Parathyroid adenoma (tissue), 2 donors: ENCODE measurements around the gene APOB.

Experiments used
- H2AFZ ChIP-seq: fragments of 300-600 bp; sonication (generic); one replicate; pipeline ENCODE4 v1.7.0; 2017; ENCODE audit warnings: antibody characterized with exemption, mild to moderate bottlenecking
- H3K27ac ChIP-seq: fragments of 300-600 bp; sonication (generic); one replicate; pipeline ENCODE4 v1.7.0; 2017
- H3K27me3 ChIP-seq: fragments of 300-600 bp; sonication (generic); one replicate; pipeline ENCODE4 v1.7.0; 2017; ENCODE audit warnings: low read length; ENCODE audit not compliant: control insufficient read depth, insufficient read depth
- H3K36me3 ChIP-seq: fragments of 300-600 bp; sonication (generic); one replicate; pipeline ENCODE4 v1.7.0; 2017; ENCODE audit warnings: low read length; ENCODE audit not compliant: control insufficient read depth, insufficient read depth
- H3K4me1 ChIP-seq: fragments of 300-600 bp; sonication (generic); one replicate; pipeline ENCODE4 v1.7.0; 2017; ENCODE audit warnings: control low read depth
- H3K4me2 ChIP-seq: fragments of 300-600 bp; sonication (generic); one replicate; pipeline ENCODE4 v1.7.0; 2017; ENCODE audit warnings: low read length
- H3K4me3 ChIP-seq: fragments of 300-600 bp; sonication (generic); one replicate; pipeline ENCODE4 v1.7.0; 2017; ENCODE audit warnings: low read depth, low read length
- H3K79me2 ChIP-seq: fragments of 300-600 bp; sonication (generic); one replicate; pipeline ENCODE4 v1.7.0; 2017; ENCODE audit warnings: control low read depth
- H3K9ac ChIP-seq: fragments of 300-600 bp; sonication (generic); one replicate; pipeline ENCODE4 v1.7.0; 2017; ENCODE audit warnings: mild to moderate bottlenecking
- H3K9me3 ChIP-seq: fragments of 300-600 bp; sonication (generic); one replicate; pipeline ENCODE4 v1.7.0; 2017; ENCODE audit warnings: low read length; ENCODE audit not compliant: control insufficient read depth
- CTCF ChIP-seq: fragments of 300-600 bp; sonication (generic); IDR thresholded peaks from one replicate; pipeline ENCODE4 v1.7.0; 2017; ENCODE audit warnings: antibody characterized with exemption, mild to moderate bottlenecking
- donor health status: primary hyperparathyroidism.

The APOB gene

GRCh38 chr2:21011453-21011852 lies 32.4 kb downstream of the APOB start:
- H3K9me3 ChIP-seq, result no peaks in the 10 kb centered on the region
- no peaks in the 10 kb centered on the region for H3K4me1 ChIP-seq
- no peaks in the 10 kb centered on the region for H3K27me3 ChIP-seq
- TF ChIP-seq CTCF, result no peak
- H3K27ac ChIP-seq, result no peak overlapping the region
- no peaks in the 10 kb centered on the region for H3K36me3 ChIP-seq
- no peak overlapping the region for H3K4me2 ChIP-seq
- no peaks in the 10 kb centered on the region for H3K79me2 ChIP-seq
- H3K9ac ChIP-seq, result no peak overlapping the region
- no peak overlapping the region for H2AFZ ChIP-seq
- H3K4me3 ChIP-seq, result no peak overlapping the region

- H3K4me2 ChIP-seq, result no peak overlapping the region
- no peak overlapping the region for H3K27ac ChIP-seq
- no peak overlapping the region for H3K9ac ChIP-seq
- H3K36me3 ChIP-seq, result no peaks in the 10 kb centered on the region
- H3K4me1 ChIP-seq, result no peaks in the 10 kb centered on the region
- no peak for TF ChIP-seq CTCF
- H3K79me2 ChIP-seq, result no peaks in the 10 kb centered on the region
- no peaks in the 10 kb centered on the region for H3K9me3 ChIP-seq
- no peak overlapping the region for H2AFZ ChIP-seq
- no peaks in the 10 kb centered on the region for H3K27me3 ChIP-seq
- no peak overlapping the region for H3K4me3 ChIP-seq
These were observed 32.9 kb downstream of the APOB start for GRCh38 chr2:21010813-21011439.

GRCh38 chr2:21009662-21010225 lies 34.1 kb downstream of the APOB start:
- Histone ChIP-seq H3K27me3 (no peaks in the 10 kb centered on the region), H3K36me3 (no peaks in the 10 kb centered on the region), H3K4me1 (no peaks in the 10 kb centered on the region), H2AFZ (no peak overlapping the region), H3K9me3 (no peaks in the 10 kb centered on the region), H3K27ac (no peak overlapping the region), H3K4me3 (no peak overlapping the region), H3K79me2 (no peaks in the 10 kb centered on the region), H3K4me2 (no peak overlapping the region), H3K9ac (no peak overlapping the region)
- no peak for TF ChIP-seq CTCF

- Histone ChIP-seq H3K4me1 (no peaks in the 10 kb centered on the region), H3K4me3 (no peak overlapping the region), H3K4me2 (no peak overlapping the region), H3K79me2 (no peaks in the 10 kb centered on the region), H3K9ac (no peak overlapping the region), H3K36me3 (no peaks in the 10 kb centered on the region), H3K9me3 (no peaks in the 10 kb centered on the region), H2AFZ (no peak overlapping the region), H3K27ac (no peak overlapping the region), H3K27me3 (no peaks in the 10 kb centered on the region)
- no peak for TF ChIP-seq CTCF
These were observed 34.8 kb downstream of the APOB start for GRCh38 chr2:21008790-21009661.
